ENCODE results near the gene CCDC78. TPM values are rescaled to one million over a fixed set of nuclear protein-coding genes. Genes with fewer than 3 reads are reported as not detected.

Gene CCDC78
- total and polyA plus RNA-seq, 12 donors: 0.21 to 1.7 (median 0.55) TPM; not detected in 1

DNA sequence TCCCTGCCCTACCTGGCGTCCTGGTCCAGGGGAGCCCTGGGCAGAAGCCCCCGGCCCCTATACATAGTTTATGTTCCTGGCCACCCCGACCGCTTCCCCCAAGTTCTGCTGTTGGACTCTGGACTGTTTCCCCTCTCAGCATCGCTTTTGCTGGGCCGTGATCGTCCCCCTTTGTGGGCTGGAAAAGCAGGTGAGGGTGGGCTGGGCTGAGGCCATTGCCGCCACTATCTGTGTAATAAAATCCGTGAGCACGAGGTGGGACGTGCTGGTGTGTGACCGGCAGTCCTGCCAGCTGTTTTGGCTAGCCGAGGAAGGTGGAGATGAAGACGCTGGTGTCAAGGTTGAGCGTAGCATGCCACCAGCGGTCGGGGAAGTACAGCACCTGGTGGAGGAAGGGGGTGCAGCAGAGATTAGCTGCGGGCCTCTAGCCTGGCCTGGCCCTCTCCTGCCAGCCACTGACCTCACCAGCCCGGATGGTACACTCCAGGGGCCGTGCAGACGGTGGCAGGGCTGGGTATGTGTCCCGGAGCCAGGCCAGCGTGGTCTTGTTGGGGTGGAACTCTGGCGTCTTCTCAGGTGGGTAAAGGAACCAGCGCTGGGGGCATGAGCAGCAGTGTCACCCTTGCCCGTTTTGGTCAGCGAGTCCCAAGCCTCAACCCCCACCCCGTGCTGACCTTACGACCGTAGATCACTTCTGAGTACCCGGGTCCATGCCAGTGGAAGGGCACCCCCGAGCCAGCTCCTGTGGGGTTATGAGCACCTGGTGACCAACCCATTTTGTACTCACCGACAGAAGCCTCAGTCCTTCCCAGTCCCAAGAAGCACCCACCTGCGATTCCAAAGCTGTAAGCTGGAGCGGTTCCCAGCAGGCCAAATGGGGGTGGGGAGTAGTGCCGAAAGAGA is 43.5 kb downstream of the CCDC78 start:
- intact Hi-C loops (cut with DNase I): no loop called here
- H3K4me3 ChIP-seq: peak overlapping the region in 5 of 10 donors; percentile 76 to 94 (median 81)
- WGBS, 2 donors: 85 to 86% methylated on average over 36 of the region's 36 CpGs
- H3K27me3 ChIP-seq: no peaks in the 10 kb centered on the region
- H3K9me3 ChIP-seq: no peaks in the 10 kb centered on the region
- peak overlapping the region in 1 of 10 donors; percentile 82 for H3K27ac ChIP-seq
- ATAC-seq (no peak), DNase-seq (no peak)
- TF ChIP-seq, protein P1, sequence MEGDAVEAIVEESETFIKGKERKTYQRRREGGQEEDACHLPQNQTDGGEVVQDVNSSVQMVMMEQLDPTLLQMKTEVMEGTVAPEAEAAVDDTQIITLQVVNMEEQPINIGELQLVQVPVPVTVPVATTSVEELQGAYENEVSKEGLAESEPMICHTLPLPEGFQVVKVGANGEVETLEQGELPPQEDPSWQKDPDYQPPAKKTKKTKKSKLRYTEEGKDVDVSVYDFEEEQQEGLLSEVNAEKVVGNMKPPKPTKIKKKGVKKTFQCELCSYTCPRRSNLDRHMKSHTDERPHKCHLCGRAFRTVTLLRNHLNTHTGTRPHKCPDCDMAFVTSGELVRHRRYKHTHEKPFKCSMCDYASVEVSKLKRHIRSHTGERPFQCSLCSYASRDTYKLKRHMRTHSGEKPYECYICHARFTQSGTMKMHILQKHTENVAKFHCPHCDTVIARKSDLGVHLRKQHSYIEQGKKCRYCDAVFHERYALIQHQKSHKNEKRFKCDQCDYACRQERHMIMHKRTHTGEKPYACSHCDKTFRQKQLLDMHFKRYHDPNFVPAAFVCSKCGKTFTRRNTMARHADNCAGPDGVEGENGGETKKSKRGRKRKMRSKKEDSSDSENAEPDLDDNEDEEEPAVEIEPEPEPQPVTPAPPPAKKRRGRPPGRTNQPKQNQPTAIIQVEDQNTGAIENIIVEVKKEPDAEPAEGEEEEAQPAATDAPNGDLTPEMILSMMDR (IDR thresholded peaks at IDR 0.05): no peak
- H3K4me1 ChIP-seq: peaks cover 33 to 63% (median 50%) of the 10 kb centered on the region in 9 donors
- peaks cover 0 to 45% (median 19%) of the 10 kb centered on the region in 9 donors for H3K36me3 ChIP-seq

GRCh38 chr16:681746-682427 is 44.4 kb downstream of the CCDC78 start:
- H3K27ac ChIP-seq: no peak overlapping the region
- TF ChIP-seq, protein P1 (IDR thresholded peaks at IDR 0.05): no peak
- peaks cover 0 to 36% (median 19%) of the 10 kb centered on the region in 9 donors for H3K36me3 ChIP-seq
- intact Hi-C loops (cut with DNase I): loop anchor here in 1 of 10 donors (2.0 kb wide), 1 partner anchor 39 kb away; the partner anchor contains the start of gene ANTKMT
- DNase-seq: no peak
- H3K9me3 ChIP-seq: no peaks in the 10 kb centered on the region
- peak overlapping the region in 5 of 10 donors; percentile 70 to 95 (median 77) for H3K4me3 ChIP-seq
- peaks cover 0 to 5% (median 0%) of the 10 kb centered on the region in 7 donors for H3K27me3 ChIP-seq
- no peak for ATAC-seq
- peaks cover 33 to 63% (median 50%) of the 10 kb centered on the region in 9 donors for H3K4me1 ChIP-seq
- 74 to 77% methylated on average over 28 of the region's 28 CpGs for WGBS, 2 donors

GRCh38 chr16:680967-681745 is 45.1 kb downstream of the CCDC78 start:
- TF ChIP-seq, protein P1 (IDR thresholded peaks at IDR 0.05): peak in 2 of 9 donors; percentile 10 to 15
- Histone ChIP-seq H3K36me3 (peaks cover 0 to 29% (median 19%) of the 10 kb centered on the region in 9 donors), H3K4me3 (peak overlapping the region; percentile 50 to 95 (median 71)), H3K9me3 (no peaks in the 10 kb centered on the region), H3K4me1 (peaks cover 33 to 60% (median 50%) of the 10 kb centered on the region in 9 donors), H3K27ac (peak overlapping the region in 9 of 10 donors; percentile 92 to 99 (median 97)), H3K27me3 (peaks cover 0 to 11% (median 0%) of the 10 kb centered on the region in 7 donors)
- intact Hi-C loops (cut with DNase I): loop anchor here in 1 of 10 donors (2.0 kb wide), 1 partner anchor 40 kb away; the partner anchor contains the start of gene ANTKMT
- WGBS, 2 donors: 45% methylated on average over 44 of the region's 44 CpGs
- ATAC-seq: no peak
- DNase-seq: peak in 1 of 2 donors; percentile 54

All from heart right ventricle (tissue), 16 donors.